IPS DF 6.9 (cell line): Measurements from ENCODE around the gene CDON.

Experiments
- DNase-seq: peaks from one replicate; pipeline ENCODE4 v3.0.0-alpha.2; 2013; ENCODE audit warnings: low read depth, low spot score
- H3K27ac ChIP-seq: one replicate; pipeline ENCODE4 v1.5.1; 2013; ENCODE audit warnings: low read length, control low read depth
- H3K27me3 ChIP-seq: 2 replicates; pipeline ENCODE4 v1.6.1; 2013; ENCODE audit warnings: mild to moderate bottlenecking, low read length; ENCODE audit not compliant: control insufficient read depth, insufficient read depth
- H3K36me3 ChIP-seq: 2 replicates; pipeline ENCODE4 v1.6.1; 2013; ENCODE audit warnings: low read length; ENCODE audit not compliant: control insufficient read depth, insufficient read depth
- H3K4me1 ChIP-seq: 2 replicates; pipeline ENCODE4 v1.6.1; 2013; ENCODE audit warnings: low read length; ENCODE audit not compliant: control insufficient read depth, insufficient read depth
- H3K4me3 ChIP-seq: 2 replicates; pipeline ENCODE4 v1.5.1; 2013; ENCODE audit warnings: mild to moderate bottlenecking, low read length
- H3K9me3 ChIP-seq: 2 replicates; pipeline ENCODE4 v1.6.1; 2013; ENCODE audit warnings: low read length, inconsistent platforms; ENCODE audit not compliant: control insufficient read depth, insufficient read depth
- WGBS: extraction: QIAGEN DNeasy Blood & Tissue Kit; methylation state at CpG from one replicate; pipeline ENCODE4 v1.1.7; 2013; ENCODE audit warnings: mixed read lengths, missing lambda C conversion rate; ENCODE audit not compliant: insufficient read length, insufficient coverage; 5-methylcytosine and 5-hydroxymethylcytosine counted together

The CDON gene

DNA sequence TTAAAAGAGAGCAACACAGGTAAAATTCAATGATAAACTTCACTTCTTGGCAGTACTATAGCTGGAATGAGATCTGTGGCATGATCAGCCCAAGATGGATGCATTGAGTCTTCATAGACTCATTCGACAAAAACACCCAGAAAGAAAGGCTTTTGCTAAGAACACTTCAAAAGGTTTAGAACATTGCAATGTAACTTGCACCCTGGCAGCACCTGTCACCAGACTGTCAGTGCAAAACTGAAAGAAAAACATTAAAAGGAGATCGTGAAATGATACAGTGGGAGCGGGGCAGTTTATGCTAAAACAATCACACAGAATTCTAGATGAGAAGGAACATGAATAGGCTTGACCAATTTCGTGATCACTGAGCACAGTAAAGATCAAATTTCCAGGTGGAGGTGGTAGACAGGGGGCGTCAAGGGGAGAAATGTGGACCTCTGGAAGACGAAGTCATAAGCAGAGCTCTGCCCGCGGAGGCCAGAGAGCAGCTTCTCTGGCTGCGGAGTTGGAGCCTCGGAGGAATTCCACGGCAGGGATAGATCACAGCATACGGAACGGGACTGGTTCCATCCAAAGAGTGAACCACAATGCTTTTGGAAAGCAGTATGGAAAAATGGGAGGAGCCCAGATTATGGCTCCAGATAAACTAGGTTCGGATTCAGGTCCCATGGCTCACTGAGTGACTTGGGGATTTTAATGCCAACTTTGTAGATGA lies 104.9 kb downstream of the CDON start:
- H3K27me3 ChIP-seq = no peaks in the 10 kb centered on the region
- WGBS = no CpG with 5 or more reads among the region's 14 CpGs
- DNase-seq = no peak
- H3K27ac ChIP-seq = no peak overlapping the region
- H3K4me1 ChIP-seq = no peaks in the 10 kb centered on the region
- no peak overlapping the region for H3K4me3 ChIP-seq
- H3K9me3 ChIP-seq = no peaks in the 10 kb centered on the region
- peaks cover 3% of the 10 kb centered on the region; the same call in 1 of the 2 replicates for H3K36me3 ChIP-seq

- no peaks in the 10 kb centered on the region for H3K9me3 ChIP-seq
- no peaks in the 10 kb centered on the region for H3K27me3 ChIP-seq
- peaks cover under 1% of the 10 kb centered on the region; the same call in 1 of the 2 replicates for H3K36me3 ChIP-seq
- no CpG with 5 or more reads among the region's 22 CpGs for WGBS
- H3K4me3 ChIP-seq = no peak overlapping the region
- H3K4me1 ChIP-seq = no peaks in the 10 kb centered on the region
- H3K27ac ChIP-seq = no peak overlapping the region
- no peak for DNase-seq
Observed at GRCh38 chr11:125956391-125957134, 106.1 kb downstream of the CDON start.

DNA sequence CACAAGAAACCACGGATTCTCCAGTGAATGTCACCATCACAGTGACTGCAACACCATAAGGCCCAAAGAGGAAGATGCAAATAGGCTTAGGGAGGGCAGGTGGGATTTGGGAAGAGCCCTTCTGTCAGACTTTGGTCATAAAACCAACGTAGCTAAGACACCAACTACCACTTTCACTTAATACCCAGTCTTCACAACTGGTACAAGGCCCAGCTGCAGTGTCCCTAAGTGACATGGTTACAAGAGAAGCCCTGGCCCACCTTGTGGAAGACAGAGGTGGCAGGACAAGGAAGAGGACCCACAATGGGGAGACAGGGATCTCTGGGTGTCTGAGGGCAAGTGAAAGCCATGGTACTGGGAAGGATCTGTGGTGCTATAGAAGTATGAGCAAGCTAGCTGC lies 106.8 kb downstream of the CDON start:
- no CpG with 5 or more reads among the region's 2 CpGs for WGBS
- no peak for DNase-seq
- H3K9me3 ChIP-seq = no peaks in the 10 kb centered on the region

DNA sequence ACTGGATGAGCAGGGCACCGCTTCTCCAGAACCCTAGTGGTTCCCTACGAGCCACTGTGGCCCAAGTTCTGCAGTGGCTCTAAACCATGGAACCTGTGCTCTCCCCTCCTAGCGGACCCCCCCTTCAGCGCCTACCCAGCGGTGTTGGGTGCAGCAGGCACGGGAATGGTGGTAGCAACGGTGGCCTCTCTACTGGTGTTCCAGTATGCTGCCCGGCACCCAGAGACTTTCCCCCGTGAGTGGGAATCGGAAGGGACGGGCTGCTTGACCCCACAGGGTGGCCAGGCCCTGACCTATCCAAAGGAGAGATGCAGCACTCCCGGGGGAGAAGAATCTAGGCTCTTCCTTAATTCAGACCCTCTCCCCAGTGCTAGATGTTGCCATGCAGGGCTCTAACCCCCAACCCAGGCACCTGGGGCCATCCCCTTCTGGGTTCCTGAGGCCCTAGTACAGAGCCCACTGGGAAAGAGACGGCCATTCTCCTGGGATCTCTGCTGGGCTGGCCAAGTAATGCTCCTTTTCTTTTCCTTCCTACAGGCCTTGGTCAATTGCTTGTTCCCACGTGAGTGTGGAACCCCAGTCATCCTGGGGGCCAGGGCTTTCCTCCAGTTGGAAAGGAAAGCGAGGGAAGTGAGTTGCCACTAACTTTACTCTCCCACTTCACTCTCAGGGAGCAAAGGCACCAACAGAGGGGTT lies 107.6 kb downstream of the CDON start:
- Histone ChIP-seq H3K4me1 (no peaks in the 10 kb centered on the region), H3K4me3 (no peak overlapping the region), H3K36me3 (no peaks in the 10 kb centered on the region; the same call in 1 of the 2 replicates), H3K27me3 (no peaks in the 10 kb centered on the region), H3K9me3 (no peaks in the 10 kb centered on the region), H3K27ac (no peak overlapping the region)
- no CpG with 5 or more reads among the region's 15 CpGs for WGBS
- no peak for DNase-seq

More for the DNA sequence above, 106.8 kb downstream of the CDON start:
- Histone ChIP-seq H3K4me3 (no peak overlapping the region), H3K4me1 (no peaks in the 10 kb centered on the region), H3K27me3 (no peaks in the 10 kb centered on the region), H3K27ac (no peak overlapping the region), H3K36me3 (no peaks in the 10 kb centered on the region; the same call in 1 of the 2 replicates)

GRCh38 chr11:125954123-125954944 lies 108.3 kb downstream of the CDON start:
- WGBS = no CpG with 5 or more reads among the region's 21 CpGs
- Histone ChIP-seq H3K4me3 (no peak overlapping the region), H3K9me3 (no peaks in the 10 kb centered on the region), H3K27me3 (no peaks in the 10 kb centered on the region), H3K36me3 (no peaks in the 10 kb centered on the region; the same call in 1 of the 2 replicates), H3K27ac (no peak overlapping the region), H3K4me1 (no peaks in the 10 kb centered on the region)
- no peak for DNase-seq

DNA sequence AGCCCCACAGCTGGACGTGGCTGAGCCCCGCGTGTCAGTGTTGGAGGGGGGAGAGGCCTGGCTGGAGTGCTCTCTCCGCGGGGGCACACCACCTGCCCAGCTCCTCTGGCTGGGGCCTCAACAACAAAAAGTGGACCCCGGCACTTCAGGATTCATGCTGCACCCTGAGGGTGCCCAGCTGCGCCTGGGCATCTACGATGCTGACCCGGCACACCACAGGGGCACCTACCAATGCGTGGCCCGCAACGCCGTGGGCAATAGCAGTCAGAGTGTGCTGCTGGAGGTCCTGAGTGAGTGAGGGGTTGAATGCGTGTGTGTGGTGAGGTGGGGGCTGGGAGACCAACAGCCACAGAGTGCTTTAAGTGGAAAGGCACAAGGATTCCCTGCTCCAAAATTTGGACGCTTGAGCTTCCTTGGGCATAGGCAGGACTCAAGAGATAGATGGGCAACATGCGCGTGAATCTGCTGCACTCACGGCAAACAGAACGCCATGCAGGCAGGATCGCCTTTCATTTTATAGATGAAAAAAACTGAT lies 109.2 kb downstream of the CDON start:
- H3K9me3 ChIP-seq = no peaks in the 10 kb centered on the region
- no CpG with 5 or more reads among the region's 20 CpGs for WGBS

DNA sequence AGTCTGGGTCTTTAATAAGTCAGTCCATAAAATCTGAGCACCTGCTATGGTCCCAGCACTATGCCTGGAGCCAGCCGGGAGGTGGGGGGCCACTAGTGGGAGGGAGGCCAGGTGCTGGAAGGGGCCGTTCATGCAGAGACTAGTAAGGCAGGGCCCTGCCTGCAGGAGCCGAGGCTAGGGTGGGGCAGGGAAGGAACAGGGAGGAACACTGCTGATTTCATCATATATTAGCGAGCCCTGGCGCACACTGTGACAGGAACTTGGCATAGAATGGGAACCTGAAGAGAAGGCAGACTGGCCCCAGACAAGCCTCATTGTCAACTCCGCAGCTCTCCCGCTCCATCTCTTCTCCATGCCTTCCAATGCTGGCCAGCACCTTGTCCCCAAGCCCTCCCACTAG lies 109.7 kb downstream of the CDON start:
- DNase-seq = no peak
- WGBS = no CpG with 5 or more reads among the region's 7 CpGs
- H3K27me3 ChIP-seq = no peaks in the 10 kb centered on the region

More for the DNA sequence above, 109.2 kb downstream of the CDON start:
- no peak overlapping the region for H3K4me3 ChIP-seq
- H3K36me3 ChIP-seq = no peaks in the 10 kb centered on the region; the same call in 1 of the 2 replicates
- H3K27me3 ChIP-seq = no peaks in the 10 kb centered on the region
- H3K27ac ChIP-seq = no peak overlapping the region
- DNase-seq = no peak
- H3K4me1 ChIP-seq = no peaks in the 10 kb centered on the region

DNA sequence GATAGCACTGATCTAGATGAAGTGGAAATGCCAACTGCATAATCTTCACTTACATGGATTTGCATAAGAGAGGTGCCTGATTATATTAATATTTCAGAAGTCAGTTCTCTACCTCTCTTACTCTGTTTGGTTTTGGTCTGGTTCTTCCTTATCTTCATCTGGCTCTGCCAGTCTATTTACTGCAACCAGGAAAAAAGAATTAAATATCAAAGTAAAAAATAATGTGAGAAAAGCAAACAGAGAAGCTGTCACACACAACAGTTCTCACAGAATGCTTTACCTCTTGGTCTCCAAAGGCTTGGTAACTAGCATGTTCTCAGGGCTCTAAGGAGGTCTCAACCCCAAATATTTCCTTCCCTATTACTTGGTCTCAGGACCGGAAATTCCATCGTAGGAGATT lies 110.1 kb downstream of the CDON start:
- Histone ChIP-seq H3K4me3 (no peak overlapping the region), H3K9me3 (no peaks in the 10 kb centered on the region), H3K27me3 (no peaks in the 10 kb centered on the region), H3K36me3 (no peaks in the 10 kb centered on the region), H3K4me1 (no peaks in the 10 kb centered on the region), H3K27ac (no peak overlapping the region)
- no peak for DNase-seq
- WGBS = no CpG with 5 or more reads among the region's 2 CpGs

More for the DNA sequence above, 109.7 kb downstream of the CDON start:
- Histone ChIP-seq H3K36me3 (no peaks in the 10 kb centered on the region), H3K9me3 (no peaks in the 10 kb centered on the region), H3K4me1 (no peaks in the 10 kb centered on the region), H3K27ac (no peak overlapping the region), H3K4me3 (no peak overlapping the region)

DNA sequence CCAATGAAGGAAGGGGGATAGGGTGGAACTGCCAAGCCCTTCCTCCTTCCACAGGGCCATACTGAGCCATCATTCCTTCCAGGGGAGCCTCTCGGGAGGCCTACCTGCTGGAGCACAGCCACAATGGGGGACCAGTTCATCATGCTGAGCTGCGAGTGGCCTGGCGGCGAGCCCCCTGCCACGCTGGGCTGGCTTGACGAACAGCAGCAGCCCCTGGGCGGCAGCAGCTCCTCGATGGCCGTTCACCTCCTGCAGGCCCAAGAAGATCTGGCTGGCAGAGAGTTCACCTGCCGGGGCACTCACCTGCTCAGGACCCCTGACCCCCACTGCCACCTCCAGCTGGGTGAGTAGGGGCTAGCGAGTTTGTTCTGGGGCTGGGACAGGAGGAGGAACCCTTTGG lies 110.9 kb downstream of the CDON start:
- Histone ChIP-seq H3K4me3 (no peak overlapping the region), H3K27me3 (no peaks in the 10 kb centered on the region), H3K9me3 (no peaks in the 10 kb centered on the region), H3K36me3 (no peaks in the 10 kb centered on the region), H3K27ac (no peak overlapping the region), H3K4me1 (no peaks in the 10 kb centered on the region)
- no peak for DNase-seq
- no CpG with 5 or more reads among the region's 11 CpGs for WGBS
